ENCODE results near the gene CYP3A4. TPM values are rescaled to one million over a fixed set of nuclear protein-coding genes. Genes with fewer than 3 reads are reported as not detected.

The CYP3A4 gene
- total and polyA plus RNA-seq, 9 of the 15 experiments (the other 6 are each of a cell fraction or from before 2014, with no cell fraction given), result 0.07 to 0.08 TPM; not detected in 7

DNA sequence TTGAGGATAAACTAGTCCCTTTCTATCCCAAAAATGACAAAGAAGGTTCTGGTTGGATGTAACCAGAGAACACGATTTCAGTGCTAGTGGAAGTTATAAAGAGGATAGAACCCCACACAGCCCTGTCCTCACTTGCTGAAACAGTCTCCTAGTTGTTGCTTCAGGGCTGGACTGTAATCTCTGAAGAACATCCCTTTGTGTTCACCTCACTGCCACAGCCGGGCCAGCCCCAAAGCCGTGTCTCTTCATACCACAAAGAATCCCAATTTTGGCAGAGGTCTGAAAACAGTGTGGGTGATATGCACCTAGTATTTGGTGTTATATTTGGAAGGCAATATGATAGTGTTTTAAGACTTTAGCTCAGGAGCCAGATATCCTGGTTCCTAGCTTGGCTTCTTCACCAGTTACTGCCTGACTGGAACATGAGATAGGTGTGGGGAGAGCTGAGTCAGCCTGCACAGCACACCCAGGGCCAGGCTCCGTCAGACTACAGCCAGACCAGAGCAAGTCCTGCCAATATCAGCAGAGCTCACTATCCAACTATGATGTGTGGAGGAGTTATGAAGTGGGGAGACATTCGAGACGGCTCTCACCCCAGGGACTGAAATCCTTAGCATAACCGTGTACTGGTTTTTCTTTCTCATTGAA lies 21.2 kb downstream of the CYP3A4 start (continued):
- TF ChIP-seq TEAD4 (IDR thresholded peaks at IDR 0.05; ENCODE audit: low read length) (no peak), TEAD4 (CRISPR knock-in tag; IDR thresholded peaks at IDR 0.05; ENCODE audit: borderline replicate concordance) (no peak), MAFG (tag; conservative IDR thresholded peaks at IDR 0.05) (peak; percentile 30; the same call in 1 of the 2 replicates), SETDB1 (IDR thresholded peaks at IDR 0.05; ENCODE audit: low read length) (no peak), FOXA3 (CRISPR knock-in tag; conservative IDR thresholded peaks at IDR 0.05 in 1 of 2, IDR thresholded peaks at IDR 0.05 in 1 of 2) (no peak), SOX6 (IDR thresholded peaks at IDR 0.05) (peak; percentile 50; the same call in 1 of the 2 replicates), RB1 (IDR thresholded peaks at IDR 0.05; ENCODE audit: low read depth) (no peak), MAFF (IDR thresholded peaks at IDR 0.05; ENCODE audit: low read length) (peak; percentile 47; the same call in 1 of the 2 replicates), ZSCAN32 (CRISPR knock-in tag; IDR thresholded peaks at IDR 0.05) (no peak), SAFB (IDR thresholded peaks at IDR 0.05; ENCODE audit: borderline replicate concordance, low read depth, low read length) (no peak), JUND (IDR thresholded peaks at IDR 0.05; ENCODE audit: borderline replicate concordance, low read depth, low read length) (peak; percentile 76), JUND (tag; IDR thresholded peaks at IDR 0.05; ENCODE audit: borderline replicate concordance, low read depth, low read length) (peak; percentile 75; the same call in 2 of the 3 replicates), RBFOX2 (IDR thresholded peaks at IDR 0.05; ENCODE audit: low read depth, low read length) (no peak)
- TF ChIP-seq, protein P1, sequence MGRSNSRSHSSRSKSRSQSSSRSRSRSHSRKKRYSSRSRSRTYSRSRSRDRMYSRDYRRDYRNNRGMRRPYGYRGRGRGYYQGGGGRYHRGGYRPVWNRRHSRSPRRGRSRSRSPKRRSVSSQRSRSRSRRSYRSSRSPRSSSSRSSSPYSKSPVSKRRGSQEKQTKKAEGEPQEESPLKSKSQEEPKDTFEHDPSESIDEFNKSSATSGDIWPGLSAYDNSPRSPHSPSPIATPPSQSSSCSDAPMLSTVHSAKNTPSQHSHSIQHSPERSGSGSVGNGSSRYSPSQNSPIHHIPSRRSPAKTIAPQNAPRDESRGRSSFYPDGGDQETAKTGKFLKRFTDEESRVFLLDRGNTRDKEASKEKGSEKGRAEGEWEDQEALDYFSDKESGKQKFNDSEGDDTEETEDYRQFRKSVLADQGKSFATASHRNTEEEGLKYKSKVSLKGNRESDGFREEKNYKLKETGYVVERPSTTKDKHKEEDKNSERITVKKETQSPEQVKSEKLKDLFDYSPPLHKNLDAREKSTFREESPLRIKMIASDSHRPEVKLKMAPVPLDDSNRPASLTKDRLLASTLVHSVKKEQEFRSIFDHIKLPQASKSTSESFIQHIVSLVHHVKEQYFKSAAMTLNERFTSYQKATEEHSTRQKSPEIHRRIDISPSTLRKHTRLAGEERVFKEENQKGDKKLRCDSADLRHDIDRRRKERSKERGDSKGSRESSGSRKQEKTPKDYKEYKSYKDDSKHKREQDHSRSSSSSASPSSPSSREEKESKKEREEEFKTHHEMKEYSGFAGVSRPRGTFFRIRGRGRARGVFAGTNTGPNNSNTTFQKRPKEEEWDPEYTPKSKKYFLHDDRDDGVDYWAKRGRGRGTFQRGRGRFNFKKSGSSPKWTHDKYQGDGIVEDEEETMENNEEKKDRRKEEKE (IDR thresholded peaks at IDR 0.05; ENCODE audit: borderline replicate concordance in 1 of 2, control insufficient read depth in 1 of 2, low read depth in 2 of 2, low read length in 1 of 2), result no peak
- TF ChIP-seq, protein P2, sequence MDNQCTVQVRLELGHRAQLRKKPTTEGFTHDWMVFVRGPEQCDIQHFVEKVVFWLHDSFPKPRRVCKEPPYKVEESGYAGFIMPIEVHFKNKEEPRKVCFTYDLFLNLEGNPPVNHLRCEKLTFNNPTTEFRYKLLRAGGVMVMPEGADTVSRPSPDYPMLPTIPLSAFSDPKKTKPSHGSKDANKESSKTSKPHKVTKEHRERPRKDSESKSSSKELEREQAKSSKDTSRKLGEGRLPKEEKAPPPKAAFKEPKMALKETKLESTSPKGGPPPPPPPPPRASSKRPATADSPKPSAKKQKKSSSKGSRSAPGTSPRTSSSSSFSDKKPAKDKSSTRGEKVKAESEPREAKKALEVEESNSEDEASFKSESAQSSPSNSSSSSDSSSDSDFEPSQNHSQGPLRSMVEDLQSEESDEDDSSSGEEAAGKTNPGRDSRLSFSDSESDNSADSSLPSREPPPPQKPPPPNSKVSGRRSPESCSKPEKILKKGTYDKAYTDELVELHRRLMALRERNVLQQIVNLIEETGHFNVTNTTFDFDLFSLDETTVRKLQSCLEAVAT (IDR thresholded peaks at IDR 0.05), result no peak; a peak in 1 of 4 replicates
- TF ChIP-seq, protein P3, sequence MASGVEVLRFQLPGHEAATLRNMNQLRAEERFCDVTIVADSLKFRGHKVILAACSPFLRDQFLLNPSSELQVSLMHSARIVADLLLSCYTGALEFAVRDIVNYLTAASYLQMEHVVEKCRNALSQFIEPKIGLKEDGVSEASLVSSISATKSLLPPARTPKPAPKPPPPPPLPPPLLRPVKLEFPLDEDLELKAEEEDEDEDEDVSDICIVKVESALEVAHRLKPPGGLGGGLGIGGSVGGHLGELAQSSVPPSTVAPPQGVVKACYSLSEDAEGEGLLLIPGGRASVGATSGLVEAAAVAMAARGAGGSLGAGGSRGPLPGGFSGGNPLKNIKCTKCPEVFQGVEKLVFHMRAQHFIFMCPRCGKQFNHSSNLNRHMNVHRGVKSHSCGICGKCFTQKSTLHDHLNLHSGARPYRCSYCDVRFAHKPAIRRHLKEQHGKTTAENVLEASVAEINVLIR (CRISPR knock-in tag; IDR thresholded peaks at IDR 0.05), result no peak

Data from K562 (cell line).